ENCODE measurements around the gene GRK5.
A peak's percentile ranks its signal among the peaks of the same experiment; 100 is the strongest.

GRK5 gene

GRCh38 chr10:119439922-119440321, 232.6 kb downstream of the GRK5 start:
- Mint-ChIP-seq H3K4me1 (peaks cover 18% of the 10 kb centered on the region), H3K9me3 (peaks cover 7% of the 10 kb centered on the region), H3K36me3 (ENCODE audit: low read depth) (peaks cover 52% of the 10 kb centered on the region), H3K27ac (no peak overlapping the region), H3K27me3 (ENCODE audit: low read depth) (peaks cover 10% of the 10 kb centered on the region), H3K4me3 (no peak overlapping the region)
- TF ChIP-seq CTCF (IDR thresholded peaks at IDR 0.05; ENCODE audit: unreplicated experiment in 3 of 3), result no peak

GRCh38 chr10:119441151-119441821, 233.9 kb downstream of the GRK5 start:
- peaks cover 10% of the 10 kb centered on the region for H3K27me3 Mint-ChIP-seq (ENCODE audit: low read depth)

GRCh38 chr10:119441921-119442757, 234.8 kb downstream of the GRK5 start:
- no peak overlapping the region for H3K4me3 Mint-ChIP-seq
- H3K9me3 Mint-ChIP-seq, result no peaks in the 10 kb centered on the region
- H3K4me1 Mint-ChIP-seq, result peaks cover 18% of the 10 kb centered on the region
- peak overlapping the region in 2 of 3 experiments; percentile 68 to 72 for H3K27ac Mint-ChIP-seq
- H3K27me3 Mint-ChIP-seq (ENCODE audit: low read depth), result peaks cover 10% of the 10 kb centered on the region
- no peak for TF ChIP-seq CTCF (IDR thresholded peaks at IDR 0.05; ENCODE audit: unreplicated experiment in 3 of 3)
- H3K36me3 Mint-ChIP-seq (ENCODE audit: low read depth), result peaks cover 33% of the 10 kb centered on the region

More at GRCh38 chr10:119441151-119441821, 233.9 kb downstream of the GRK5 start:
- Mint-ChIP-seq H3K36me3 (ENCODE audit: low read depth) (peaks cover 39% of the 10 kb centered on the region), H3K9me3 (no peaks in the 10 kb centered on the region), H3K4me1 (peaks cover 18% of the 10 kb centered on the region), H3K4me3 (peak overlapping the region in 1 of 3 experiments; percentile 6), H3K27ac (peak overlapping the region in 2 of 3 experiments; percentile 68 to 72)
- TF ChIP-seq CTCF (IDR thresholded peaks at IDR 0.05; ENCODE audit: unreplicated experiment in 3 of 3), result no peak

- H3K4me1 Mint-ChIP-seq, result peaks cover 18% of the 10 kb centered on the region
- no peak for TF ChIP-seq CTCF (IDR thresholded peaks at IDR 0.05; ENCODE audit: unreplicated experiment in 3 of 3)
- peaks cover 10% of the 10 kb centered on the region for H3K27me3 Mint-ChIP-seq (ENCODE audit: low read depth)
- no peak overlapping the region for H3K27ac Mint-ChIP-seq
- H3K9me3 Mint-ChIP-seq, result no peaks in the 10 kb centered on the region
- H3K36me3 Mint-ChIP-seq (ENCODE audit: low read depth), result peaks cover 28% of the 10 kb centered on the region
- H3K4me3 Mint-ChIP-seq, result no peak overlapping the region
Measured at GRCh38 chr10:119442758-119443060, 235.3 kb downstream of the GRK5 start.

GRCh38 chr10:119443441-119443840, 236.1 kb downstream of the GRK5 start:
- Mint-ChIP-seq H3K4me1 (peaks cover 19% of the 10 kb centered on the region), H3K4me3 (no peak overlapping the region), H3K36me3 (ENCODE audit: low read depth) (peaks cover 20% of the 10 kb centered on the region), H3K9me3 (no peaks in the 10 kb centered on the region), H3K27me3 (ENCODE audit: low read depth) (peaks cover 12% of the 10 kb centered on the region), H3K27ac (no peak overlapping the region)
- no peak for TF ChIP-seq CTCF (IDR thresholded peaks at IDR 0.05; ENCODE audit: unreplicated experiment in 3 of 3)
